HG02759 (cell line): Measurements from ENCODE around the gene TMEM121B.

Source experiments
- ATAC-seq: cut with Tn5 transposase; IDR thresholded peaks from one replicate; pipeline ENCODE4 v1.9.1; 2021; ENCODE audit warnings: mild to moderate bottlenecking, moderate library complexity; ENCODE audit not compliant: unreplicated experiment

TMEM121B gene

DNA sequence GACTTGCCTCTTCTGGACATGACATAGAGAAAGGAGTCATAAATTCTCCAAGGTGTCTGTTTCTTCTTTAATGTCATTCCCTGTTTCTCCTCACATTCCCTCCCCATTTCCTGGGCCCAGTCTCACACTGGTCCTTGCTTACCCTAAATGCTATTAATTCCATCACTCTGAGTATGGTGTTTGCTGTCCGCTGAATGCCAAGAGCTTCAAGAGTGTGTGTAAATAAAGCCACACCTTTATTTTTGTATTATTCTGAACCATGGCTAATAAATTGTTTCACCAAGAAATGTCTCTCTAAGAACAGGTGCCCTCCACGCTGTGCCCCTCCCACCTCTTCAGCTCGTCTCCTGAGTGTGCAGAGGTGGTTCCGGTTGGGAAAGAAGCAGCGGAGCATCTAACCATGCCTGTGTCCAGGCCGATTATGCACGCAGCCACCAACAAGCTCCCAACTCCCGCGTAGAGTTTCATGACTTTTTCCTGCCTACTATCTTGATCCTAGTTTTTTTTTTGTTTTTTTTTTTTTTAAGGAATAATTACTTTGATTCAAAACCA lies 8.6 kb downstream of the TMEM121B start:
- ATAC-seq, result no peak

DNA sequence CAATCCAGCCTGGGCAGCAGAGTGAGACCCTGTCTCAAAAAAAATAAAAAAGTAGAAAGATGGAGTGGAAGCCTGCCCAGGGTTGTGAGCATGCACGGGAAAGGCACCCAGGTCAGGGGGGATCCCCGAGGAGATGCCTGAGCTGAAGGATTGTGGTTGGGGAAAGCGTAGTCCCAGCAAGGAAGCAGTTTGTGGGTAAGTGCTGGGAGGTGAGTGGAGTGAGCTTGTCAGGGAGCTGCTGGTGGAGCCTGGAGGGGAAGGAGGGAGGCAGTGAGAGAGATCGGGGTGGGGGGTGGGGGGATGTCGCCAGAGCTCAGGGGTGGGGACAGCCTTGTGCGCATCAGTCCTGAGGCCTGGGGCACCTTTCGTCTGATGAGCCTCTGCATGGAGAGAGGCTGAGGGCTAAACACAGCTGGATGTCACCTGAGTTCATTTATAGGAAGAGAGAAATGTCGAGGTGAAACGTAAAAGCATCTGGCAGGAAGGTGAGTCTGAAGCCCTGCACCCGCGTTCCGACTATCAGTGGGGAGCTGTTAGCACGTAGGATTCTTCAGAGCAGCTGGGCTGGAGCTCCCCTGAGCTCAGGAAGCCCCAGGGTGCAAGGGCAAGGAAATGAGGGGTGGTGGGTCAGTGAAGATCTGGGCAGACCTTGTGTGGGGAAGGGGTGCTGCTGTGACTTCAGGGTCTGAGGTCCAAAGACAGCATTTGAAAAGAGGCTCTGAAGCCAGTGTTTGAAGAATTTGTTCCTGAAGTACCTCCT lies 10.2 kb downstream of the TMEM121B start:
- ATAC-seq, result no peak

DNA sequence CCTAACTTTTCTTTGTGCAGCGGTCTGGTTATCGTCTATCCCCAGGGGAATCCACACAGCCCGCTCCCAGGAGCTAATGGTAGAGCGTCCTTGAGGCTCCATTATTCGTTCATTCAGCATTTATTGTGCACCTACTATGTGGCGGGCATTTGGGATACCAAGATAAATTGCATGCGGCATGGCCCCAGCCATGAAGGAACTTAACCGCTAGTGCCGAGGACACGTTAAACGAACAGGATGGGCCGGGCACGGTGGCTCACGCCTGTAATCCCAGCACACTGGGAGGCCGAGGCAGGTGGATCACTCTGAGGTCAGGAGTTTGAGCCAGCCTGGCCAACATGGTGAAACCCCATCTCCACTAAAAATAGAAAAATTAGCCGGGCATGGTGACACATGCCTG lies 11.2 kb downstream of the TMEM121B start:
- no peak for ATAC-seq

DNA sequence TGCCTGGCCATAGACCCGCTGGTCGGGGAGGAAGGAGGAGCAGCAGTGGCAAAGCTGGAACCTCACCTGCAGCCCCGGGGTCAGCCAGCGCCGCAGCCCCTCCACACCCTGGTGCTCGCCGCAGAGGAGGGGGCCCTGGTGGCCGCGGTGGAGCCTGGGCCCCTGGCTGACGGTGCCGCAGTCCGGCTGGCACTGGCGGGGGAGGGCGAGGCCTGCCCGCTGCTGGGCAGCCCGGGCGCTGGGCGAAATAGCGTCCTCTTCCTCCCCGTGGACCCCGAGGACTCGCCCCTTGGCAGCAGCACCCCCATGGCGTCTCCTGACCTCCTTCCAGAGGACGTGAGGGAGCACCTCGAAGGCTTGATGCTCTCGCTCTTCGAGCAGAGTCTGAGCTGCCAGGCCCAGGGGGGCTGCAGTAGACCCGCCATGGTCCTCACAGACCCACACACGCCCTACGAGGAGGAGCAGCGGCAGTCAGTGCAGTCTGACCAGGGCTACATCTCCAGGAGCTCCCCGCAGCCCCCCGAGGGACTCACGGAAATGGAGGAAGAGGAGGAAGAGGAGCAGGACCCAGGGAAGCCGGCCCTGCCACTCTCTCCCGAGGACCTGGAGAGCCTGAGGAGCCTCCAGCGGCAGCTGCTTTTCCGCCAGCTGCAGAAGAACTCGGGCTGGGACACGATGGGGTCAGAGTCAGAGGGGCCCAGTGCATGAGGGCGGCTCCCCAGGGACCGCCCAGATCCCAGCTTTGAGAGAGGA lies 11.9 kb downstream of the TMEM121B start:
- ATAC-seq, result no peak

DNA sequence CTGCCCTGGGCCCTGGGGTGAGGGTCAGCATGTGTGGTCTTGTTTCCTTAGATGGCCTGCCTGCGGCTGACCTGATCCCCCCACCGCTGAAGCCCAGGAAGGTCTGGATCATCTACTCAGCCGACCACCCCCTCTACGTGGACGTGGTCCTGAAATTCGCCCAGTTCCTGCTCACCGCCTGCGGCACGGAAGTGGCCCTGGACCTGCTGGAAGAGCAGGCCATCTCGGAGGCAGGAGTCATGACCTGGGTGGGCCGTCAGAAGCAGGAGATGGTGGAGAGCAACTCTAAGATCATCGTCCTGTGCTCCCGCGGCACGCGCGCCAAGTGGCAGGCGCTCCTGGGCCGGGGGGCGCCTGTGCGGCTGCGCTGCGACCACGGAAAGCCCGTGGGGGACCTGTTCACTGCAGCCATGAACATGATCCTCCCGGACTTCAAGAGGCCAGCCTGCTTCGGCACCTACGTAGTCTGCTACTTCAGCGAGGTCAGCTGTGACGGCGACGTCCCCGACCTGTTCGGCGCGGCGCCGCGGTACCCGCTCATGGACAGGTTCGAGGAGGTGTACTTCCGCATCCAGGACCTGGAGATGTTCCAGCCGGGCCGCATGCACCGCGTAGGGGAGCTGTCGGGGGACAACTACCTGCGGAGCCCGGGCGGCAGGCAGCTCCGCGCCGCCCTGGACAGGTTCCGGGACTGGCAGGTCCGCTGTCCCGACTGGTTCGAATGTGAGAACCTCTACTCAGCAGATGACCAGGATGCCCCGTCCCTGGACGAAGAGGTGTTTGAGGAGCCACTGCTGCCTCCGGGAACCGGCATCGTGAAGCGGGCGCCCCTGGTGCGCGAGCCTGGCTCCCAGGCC lies 12.7 kb downstream of the TMEM121B start:
- ATAC-seq, result no peak

DNA sequence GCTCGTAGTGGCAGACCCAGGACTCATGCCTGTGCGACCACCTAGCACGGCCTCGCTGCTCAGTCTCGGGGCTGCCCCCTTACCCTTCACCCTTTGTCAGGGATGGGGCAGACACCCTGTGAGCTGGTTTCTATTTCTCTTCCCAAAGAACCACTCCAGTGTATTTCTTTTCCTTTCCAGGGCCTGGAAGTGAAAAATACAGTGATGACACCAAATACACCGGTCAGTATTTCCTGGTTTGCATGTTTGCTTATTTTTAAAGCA lies 13.7 kb downstream of the TMEM121B start:
- no peak for ATAC-seq

DNA sequence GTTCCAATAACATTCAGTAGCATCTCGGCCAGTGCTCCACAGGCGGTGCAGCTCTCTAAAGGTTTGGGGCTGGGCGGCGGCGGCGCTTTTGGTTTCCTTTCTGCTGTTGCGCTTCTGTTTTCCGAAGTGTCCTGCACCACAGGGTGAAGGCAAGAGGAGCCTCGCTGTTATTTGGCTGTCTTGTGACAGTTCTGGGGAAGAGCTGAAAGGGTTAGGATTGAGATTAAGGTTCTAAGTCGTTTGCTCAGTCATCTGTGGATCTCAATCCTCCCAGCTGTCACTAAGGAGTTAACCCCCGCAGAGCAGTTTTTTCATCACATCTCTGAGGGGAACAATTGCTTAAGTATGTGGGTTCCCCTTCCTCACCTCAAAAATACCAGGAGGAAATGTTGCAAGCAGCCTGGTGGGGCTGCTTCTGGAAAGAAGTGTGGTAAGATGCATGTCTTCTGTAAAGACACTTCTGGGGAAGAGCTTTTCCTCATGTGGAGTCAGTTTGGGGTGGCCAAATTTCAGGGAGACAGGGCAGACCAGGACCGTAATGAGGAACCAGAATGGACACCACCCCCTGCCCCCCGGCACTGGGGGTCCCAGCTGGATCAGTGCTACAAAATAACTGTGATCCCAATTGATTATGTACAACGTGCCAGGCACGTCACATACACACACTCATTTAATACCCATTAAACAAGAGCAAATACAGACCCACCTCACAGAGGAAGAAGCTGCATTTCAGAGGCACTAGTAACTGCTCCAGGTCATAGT lies 14.2 kb downstream of the TMEM121B start:
- no peak for ATAC-seq

DNA sequence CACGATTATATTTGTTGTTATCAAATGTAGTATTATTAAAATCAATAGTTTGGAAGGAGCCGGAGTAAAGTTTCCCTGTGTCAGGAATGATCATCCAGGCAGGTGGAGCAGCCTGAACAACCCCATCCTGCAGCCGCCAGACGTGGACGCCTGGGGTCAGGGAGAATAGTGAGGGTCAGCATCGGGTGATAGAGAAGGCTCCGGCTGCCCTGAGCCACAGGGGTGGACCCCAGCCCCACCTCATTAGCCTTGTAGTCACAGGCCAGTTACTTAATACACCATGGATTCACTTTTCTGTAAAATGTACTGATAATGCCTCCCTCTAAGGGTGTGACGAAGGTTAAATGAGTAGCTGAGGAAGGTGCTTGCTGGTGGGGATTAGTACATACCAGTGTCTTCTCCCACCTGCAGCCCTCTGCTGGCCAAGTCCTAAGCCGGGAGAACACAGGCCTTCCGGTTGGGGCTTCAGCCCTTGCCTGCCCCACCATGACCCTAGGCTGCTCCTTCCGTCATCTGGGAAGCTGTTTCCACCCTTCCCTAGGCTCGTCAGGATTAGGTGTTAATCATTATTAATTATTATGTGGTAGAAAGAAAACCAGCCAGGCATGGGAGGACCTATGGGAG lies 14.9 kb downstream of the TMEM121B start:
- ATAC-seq, result no peak

DNA sequence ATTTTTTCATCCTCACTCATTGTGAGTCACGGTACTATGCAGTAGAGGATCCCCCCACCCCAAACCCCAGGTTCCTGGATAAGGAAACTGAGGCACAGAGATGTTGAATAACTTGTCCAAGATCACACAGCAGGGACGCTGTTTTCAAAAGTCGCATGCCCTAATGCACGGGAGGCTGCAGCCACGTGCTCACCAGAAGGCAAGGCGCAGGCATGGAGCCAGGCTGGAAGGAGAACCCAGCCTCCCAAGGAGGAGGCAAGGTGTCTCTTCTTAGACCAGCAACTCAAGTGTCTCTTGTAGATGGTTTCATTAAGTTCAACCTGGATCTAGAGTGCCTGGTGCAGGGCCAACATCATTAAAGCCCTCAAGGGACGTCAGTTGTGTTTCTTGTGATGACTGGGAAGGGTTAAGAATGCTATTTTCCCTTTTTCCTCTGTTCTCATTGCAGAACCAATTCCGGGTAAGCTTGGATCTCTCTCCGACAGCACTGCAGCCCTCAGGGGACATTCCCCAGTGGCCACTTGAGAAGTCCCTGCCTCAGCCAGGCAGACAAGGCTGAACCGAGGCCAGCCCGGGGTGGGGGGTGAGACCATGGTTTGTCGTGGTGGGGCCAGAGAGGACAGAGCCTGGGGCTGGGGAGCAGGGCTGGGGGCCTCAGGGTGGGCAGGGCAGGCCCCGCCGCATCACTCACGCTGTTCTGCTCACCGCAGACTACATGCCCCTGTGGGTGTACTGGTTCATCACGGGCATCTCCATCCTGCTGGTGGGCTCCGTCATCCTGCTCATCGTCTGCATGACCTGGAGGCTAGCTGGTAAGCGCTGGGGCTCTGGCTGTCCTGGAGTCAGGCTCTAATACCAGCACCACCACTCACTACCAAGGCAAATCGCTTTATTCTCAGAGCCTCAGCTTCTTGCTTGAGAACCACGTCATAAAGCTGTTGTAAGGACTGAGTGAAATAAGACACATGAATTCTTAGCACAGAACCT lies 15.7 kb downstream of the TMEM121B start:
- ATAC-seq, result no peak

DNA sequence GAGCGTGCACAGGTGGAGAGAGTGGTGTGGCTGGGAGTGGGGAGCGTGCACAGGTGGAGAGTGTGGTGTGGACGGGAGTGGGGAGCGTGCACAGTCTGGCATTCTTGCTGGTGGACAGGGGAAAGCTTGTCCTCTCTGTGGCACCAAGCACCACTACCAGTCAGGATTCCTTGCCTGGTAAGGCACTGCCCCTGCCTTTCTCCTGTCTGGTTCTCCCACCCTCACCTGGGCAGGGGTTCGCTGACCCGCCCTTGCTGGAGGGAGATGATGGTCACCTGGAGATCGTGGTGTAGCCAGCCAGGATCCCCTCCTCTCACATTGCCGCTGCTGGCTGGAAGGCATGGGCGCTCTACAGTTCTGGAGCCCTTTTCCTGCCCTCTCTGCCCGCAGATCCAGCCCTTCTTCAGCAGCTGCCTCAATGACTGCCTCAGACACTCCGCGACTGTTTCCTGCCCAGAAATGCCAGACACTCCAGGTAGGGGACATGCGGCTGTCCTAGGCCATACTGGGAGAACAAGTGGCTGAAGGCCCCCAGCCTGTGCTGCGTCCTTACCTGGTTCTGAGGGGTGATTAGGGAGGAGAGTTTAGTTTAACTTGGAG lies 16.7 kb downstream of the TMEM121B start:
- ATAC-seq, result no peak

DNA sequence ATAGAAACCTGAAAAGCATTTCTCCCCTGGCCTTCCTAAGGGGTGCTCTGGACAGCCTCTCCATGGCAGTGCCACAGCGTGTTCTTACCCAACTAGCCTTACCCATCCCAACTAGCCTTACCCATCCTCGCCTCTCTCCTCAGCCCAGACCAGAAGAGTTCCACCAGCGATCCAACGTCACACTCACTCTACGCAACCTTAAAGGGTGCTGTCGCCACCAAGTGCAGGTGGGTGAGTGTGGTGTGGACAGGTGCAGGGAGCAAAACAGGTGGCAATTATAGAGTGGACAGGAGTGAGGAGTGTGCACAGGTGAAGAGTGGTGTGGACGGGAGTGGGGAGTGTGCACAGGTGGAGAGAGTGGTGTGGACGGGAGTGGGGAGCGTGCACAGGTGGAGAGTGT lies 17.8 kb downstream of the TMEM121B start:
- no peak for ATAC-seq

DNA sequence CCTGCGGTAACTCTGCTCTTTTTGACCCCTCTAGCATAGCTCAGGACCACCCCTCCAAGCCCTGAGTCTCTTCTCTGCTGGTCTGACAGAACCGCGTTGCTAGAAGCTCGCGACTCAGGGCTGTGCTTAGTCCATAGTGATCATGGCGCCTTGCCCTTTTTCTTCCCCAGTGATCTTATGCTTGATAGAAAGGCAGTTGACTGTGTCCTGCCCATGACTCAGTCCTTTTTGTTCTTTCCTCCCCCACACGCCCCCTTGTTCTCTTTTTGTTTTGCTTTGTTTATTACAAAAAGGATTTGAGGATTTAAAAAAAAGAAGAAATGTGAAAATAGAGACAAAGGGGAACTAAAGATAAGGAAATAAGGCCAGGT lies 18.9 kb downstream of the TMEM121B start:
- ATAC-seq, result no peak

DNA sequence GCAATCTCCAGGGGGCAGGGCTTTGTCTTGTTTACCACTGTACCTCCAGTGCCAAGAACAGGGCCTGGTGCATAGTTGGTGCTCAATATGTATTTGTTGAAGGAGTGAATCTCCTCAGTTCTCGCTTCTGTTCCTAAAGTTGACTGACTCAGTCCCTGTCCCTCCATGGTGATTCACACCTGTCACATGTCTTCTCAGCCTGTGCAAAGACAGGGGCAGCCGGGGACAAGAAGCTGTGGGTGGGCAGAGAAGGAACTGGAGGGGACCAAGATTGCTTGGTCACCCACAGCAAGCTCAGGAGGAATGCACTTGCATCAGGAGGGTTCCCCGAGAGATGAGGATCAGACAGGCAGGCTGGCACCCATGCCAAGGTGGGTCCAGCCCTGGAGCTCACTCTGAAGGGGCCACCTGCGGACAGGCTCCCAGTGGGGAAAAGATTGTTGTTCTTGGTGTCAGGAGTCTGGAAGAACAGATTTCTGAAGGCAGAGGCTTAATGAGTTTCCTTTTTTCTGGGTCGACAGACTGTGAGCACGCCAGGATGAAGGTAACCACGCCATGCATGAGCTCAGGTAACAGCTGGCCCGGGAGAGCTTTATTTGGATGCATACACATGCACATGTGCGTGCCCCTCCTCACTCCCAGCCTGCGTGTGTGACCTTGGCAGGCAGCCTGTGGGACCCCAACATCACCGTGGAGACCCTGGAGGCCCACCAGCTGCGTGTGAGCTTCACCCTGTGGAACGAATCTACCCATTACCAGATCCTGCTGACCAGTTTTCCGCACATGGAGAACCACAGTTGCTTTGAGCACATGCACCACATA lies 19.5 kb downstream of the TMEM121B start:
- no peak for ATAC-seq

DNA sequence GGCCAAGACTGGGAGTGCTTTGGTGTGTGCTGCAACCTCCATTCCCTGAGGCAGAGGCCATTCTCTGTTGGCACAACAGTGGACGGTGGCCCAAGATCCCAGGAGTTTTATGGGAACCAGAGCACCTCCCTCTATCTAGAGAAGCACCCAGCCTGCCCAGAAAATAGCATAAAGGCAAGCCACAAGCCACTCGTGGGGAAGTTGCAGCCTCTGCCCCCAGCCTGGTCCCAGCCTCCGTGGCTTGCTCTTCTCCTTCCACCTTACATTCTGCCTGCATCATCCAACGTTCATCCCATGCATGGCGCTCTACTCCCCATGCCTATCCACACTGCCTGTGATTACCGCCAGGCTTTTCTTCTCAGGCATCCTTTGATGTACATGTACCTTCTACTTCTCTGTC lies 20.5 kb downstream of the TMEM121B start:
- ATAC-seq, result no peak

DNA sequence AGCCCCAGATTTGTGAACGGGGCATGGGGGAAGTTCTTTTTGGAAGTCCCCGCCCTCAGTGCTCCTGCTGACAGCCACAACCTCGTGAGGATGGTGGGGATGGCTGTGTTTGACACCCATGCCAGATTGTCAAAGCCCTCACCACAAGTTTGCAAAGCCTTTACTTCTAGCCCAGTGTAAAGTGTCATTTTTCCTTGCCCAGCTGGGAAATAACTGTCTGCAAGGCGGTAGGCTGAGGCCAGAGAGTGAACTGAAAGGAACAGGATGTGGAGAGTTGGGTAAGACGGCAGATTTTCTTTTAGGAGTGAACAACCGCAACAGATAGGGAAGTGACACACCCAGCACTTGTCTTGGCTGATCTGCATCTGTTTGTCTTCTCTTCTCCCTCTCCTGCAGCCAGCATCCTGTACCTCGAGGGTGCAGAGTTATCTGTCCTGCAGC lies 22.8 kb downstream of the TMEM121B start:
- ATAC-seq, result no peak

DNA sequence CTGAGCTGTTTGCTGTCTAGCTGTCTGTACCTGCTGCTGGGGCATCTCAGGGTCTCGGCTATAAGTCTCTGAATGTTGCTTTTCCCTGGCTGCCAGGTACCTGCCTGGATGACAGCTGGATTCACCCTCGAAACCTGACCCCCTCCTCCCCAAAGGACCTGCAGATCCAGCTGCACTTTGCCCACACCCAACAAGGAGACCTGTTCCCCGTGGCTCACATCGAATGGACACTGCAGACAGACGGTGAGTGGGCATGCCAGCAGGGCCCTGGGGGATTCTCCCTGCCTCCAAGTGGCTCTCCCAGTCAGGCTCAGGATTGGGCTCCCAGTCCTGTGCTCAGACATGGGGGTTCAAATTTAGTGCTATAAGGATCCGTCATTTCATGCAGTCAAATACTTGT lies 23.5 kb downstream of the TMEM121B start:
- ATAC-seq, result no peak

DNA sequence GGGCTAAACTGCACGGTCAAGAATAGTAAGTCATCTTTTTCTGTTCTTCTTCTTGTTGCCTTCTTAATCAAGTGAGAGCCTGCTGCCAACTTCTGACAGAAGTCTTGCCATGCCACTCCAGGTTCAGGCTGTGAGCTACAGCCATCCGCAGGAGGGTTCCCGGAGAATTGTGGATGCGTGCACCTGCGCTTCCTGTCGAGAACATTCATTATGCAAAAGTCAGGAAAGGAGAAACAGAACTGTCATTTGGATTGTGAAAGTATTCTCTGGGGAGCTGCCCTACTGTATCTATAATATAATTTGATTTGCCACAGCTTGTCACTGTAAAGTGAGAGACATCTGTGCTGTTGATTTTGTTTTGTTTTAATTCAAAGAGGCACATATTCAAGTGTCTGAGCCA lies 24.1 kb downstream of the TMEM121B start:
- ATAC-seq, result no peak

DNA sequence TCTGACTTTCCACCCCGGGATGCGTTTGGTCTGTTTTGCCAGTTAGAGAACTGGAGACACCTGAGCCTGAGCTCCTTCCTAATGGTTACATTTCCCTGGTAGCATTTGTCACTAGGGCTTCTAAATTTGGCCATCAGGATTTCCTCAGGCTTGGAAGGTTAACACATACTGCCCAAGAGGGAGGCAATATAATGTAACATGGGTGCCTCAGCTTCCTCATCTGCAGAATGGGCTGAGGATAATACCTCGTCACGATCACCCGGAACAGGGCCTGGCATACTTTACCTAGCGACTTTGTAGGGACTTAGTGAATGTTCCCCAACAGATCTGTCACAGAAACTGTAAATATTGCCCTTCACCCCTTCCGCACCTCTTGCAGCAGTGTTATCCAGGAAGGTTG lies 25.1 kb downstream of the TMEM121B start:
- ATAC-seq, result no peak
